T-helper 1 cell treated with Interleukin-12 subunit alpha and Interleukin-12 subunit beta and Interleukin-4 antibody, amounts not matched to agents 30 μg/mL and 1 μg/mL, for 36 hours (primary cell): ENCODE data around the gene FUT9.

Source experiments
- H3K27ac Mint-ChIP-seq: one replicate; pipeline ENCODE4 v1.8.0; 2021; ENCODE audit warnings: mild to moderate bottlenecking, mixed read lengths
- H3K27me3 Mint-ChIP-seq: one replicate; pipeline ENCODE4 v1.8.0; 2021; ENCODE audit warnings: low read depth, mixed read lengths
- H3K36me3 Mint-ChIP-seq: one replicate; pipeline ENCODE4 v1.8.0; 2021; ENCODE audit warnings: low read depth, mixed read lengths
- H3K4me1 Mint-ChIP-seq: one replicate; pipeline ENCODE4 v1.8.0; 2021; ENCODE audit warnings: low read depth, mixed read lengths
- H3K4me3 Mint-ChIP-seq: one replicate; pipeline ENCODE4 v1.8.0; 2021; ENCODE audit warnings: mild to moderate bottlenecking, moderate library complexity, mixed read lengths
- H3K9me3 Mint-ChIP-seq: one replicate; pipeline ENCODE4 v1.8.0; 2021; ENCODE audit warnings: mixed read lengths

FUT9 gene

GRCh38 chr6:96017070-96017359 lies 1.2 kb downstream of the FUT9 start:
- Mint-ChIP-seq H3K4me1 (no peaks in the 10 kb centered on the region), H3K27me3 (peaks cover 30% of the 10 kb centered on the region), H3K36me3 (no peaks in the 10 kb centered on the region), H3K9me3 (no peaks in the 10 kb centered on the region), H3K27ac (no peak overlapping the region), H3K4me3 (no peak overlapping the region)

- Mint-ChIP-seq H3K9me3 (no peaks in the 10 kb centered on the region), H3K27ac (no peak overlapping the region), H3K27me3 (no peaks in the 10 kb centered on the region), H3K36me3 (no peaks in the 10 kb centered on the region), H3K4me1 (no peaks in the 10 kb centered on the region), H3K4me3 (no peak overlapping the region)
Observed at GRCh38 chr6:96022225-96022624, 6.5 kb downstream of the FUT9 start.

- H3K27me3 Mint-ChIP-seq = no peaks in the 10 kb centered on the region
- no peaks in the 10 kb centered on the region for H3K9me3 Mint-ChIP-seq
- no peaks in the 10 kb centered on the region for H3K36me3 Mint-ChIP-seq
- H3K4me1 Mint-ChIP-seq = no peaks in the 10 kb centered on the region
- H3K4me3 Mint-ChIP-seq = no peak overlapping the region
- H3K27ac Mint-ChIP-seq = no peak overlapping the region
Observed at GRCh38 chr6:96032661-96033060, 16.9 kb downstream of the FUT9 start.

GRCh38 chr6:96051555-96051954 lies 35.8 kb downstream of the FUT9 start:
- Mint-ChIP-seq H3K9me3 (peaks cover 4% of the 10 kb centered on the region), H3K4me1 (no peaks in the 10 kb centered on the region), H3K36me3 (no peaks in the 10 kb centered on the region), H3K4me3 (no peak overlapping the region), H3K27me3 (no peaks in the 10 kb centered on the region), H3K27ac (no peak overlapping the region)

- Mint-ChIP-seq H3K4me1 (no peaks in the 10 kb centered on the region), H3K27ac (no peak overlapping the region), H3K9me3 (no peaks in the 10 kb centered on the region), H3K4me3 (no peak overlapping the region), H3K27me3 (no peaks in the 10 kb centered on the region), H3K36me3 (no peaks in the 10 kb centered on the region)
Observed at GRCh38 chr6:96058082-96058481, 42.3 kb downstream of the FUT9 start.

- Mint-ChIP-seq H3K27ac (no peak overlapping the region), H3K9me3 (no peaks in the 10 kb centered on the region), H3K36me3 (no peaks in the 10 kb centered on the region), H3K4me3 (no peak overlapping the region), H3K27me3 (no peaks in the 10 kb centered on the region), H3K4me1 (no peaks in the 10 kb centered on the region)
Observed at GRCh38 chr6:96059586-96059985, 43.8 kb downstream of the FUT9 start.

- Mint-ChIP-seq H3K27ac (no peak overlapping the region), H3K9me3 (no peaks in the 10 kb centered on the region), H3K36me3 (no peaks in the 10 kb centered on the region), H3K4me1 (no peaks in the 10 kb centered on the region), H3K27me3 (no peaks in the 10 kb centered on the region), H3K4me3 (no peak overlapping the region)
Observed at GRCh38 chr6:96060249-96060648, 44.5 kb downstream of the FUT9 start.

GRCh38 chr6:96065213-96065612 lies 49.4 kb downstream of the FUT9 start:
- no peaks in the 10 kb centered on the region for H3K27me3 Mint-ChIP-seq
- no peaks in the 10 kb centered on the region for H3K4me1 Mint-ChIP-seq
- no peak overlapping the region for H3K27ac Mint-ChIP-seq
- H3K4me3 Mint-ChIP-seq = no peak overlapping the region
- H3K9me3 Mint-ChIP-seq = no peaks in the 10 kb centered on the region
- H3K36me3 Mint-ChIP-seq = no peaks in the 10 kb centered on the region

- H3K4me1 Mint-ChIP-seq = no peaks in the 10 kb centered on the region
- H3K36me3 Mint-ChIP-seq = no peaks in the 10 kb centered on the region
- no peak overlapping the region for H3K27ac Mint-ChIP-seq
- no peaks in the 10 kb centered on the region for H3K27me3 Mint-ChIP-seq
- no peaks in the 10 kb centered on the region for H3K9me3 Mint-ChIP-seq
- no peak overlapping the region for H3K4me3 Mint-ChIP-seq
Observed at GRCh38 chr6:96066376-96066775, 50.6 kb downstream of the FUT9 start.

- Mint-ChIP-seq H3K4me1 (no peaks in the 10 kb centered on the region), H3K27ac (no peak overlapping the region)
Observed at GRCh38 chr6:96073555-96073954, 57.8 kb downstream of the FUT9 start.

GRCh38 chr6:96074006-96074405 lies 58.2 kb downstream of the FUT9 start:
- H3K36me3 Mint-ChIP-seq = no peaks in the 10 kb centered on the region
- no peaks in the 10 kb centered on the region for H3K9me3 Mint-ChIP-seq
- H3K27me3 Mint-ChIP-seq = no peaks in the 10 kb centered on the region
- H3K4me3 Mint-ChIP-seq = no peak overlapping the region
- no peak overlapping the region for H3K27ac Mint-ChIP-seq
- no peaks in the 10 kb centered on the region for H3K4me1 Mint-ChIP-seq

More at GRCh38 chr6:96073555-96073954, 57.8 kb downstream of the FUT9 start:
- no peaks in the 10 kb centered on the region for H3K36me3 Mint-ChIP-seq
- no peaks in the 10 kb centered on the region for H3K9me3 Mint-ChIP-seq
- H3K27me3 Mint-ChIP-seq = no peaks in the 10 kb centered on the region
- no peak overlapping the region for H3K4me3 Mint-ChIP-seq

GRCh38 chr6:96075826-96076225 lies 60.1 kb downstream of the FUT9 start:
- no peaks in the 10 kb centered on the region for H3K36me3 Mint-ChIP-seq
- H3K9me3 Mint-ChIP-seq = no peaks in the 10 kb centered on the region
- no peaks in the 10 kb centered on the region for H3K4me1 Mint-ChIP-seq
- H3K27me3 Mint-ChIP-seq = no peaks in the 10 kb centered on the region
- no peak overlapping the region for H3K4me3 Mint-ChIP-seq
- H3K27ac Mint-ChIP-seq = no peak overlapping the region

GRCh38 chr6:96086745-96087144 lies 71.0 kb downstream of the FUT9 start:
- Mint-ChIP-seq H3K4me1 (no peaks in the 10 kb centered on the region), H3K9me3 (no peaks in the 10 kb centered on the region), H3K36me3 (no peaks in the 10 kb centered on the region), H3K27me3 (no peaks in the 10 kb centered on the region), H3K27ac (no peak overlapping the region), H3K4me3 (no peak overlapping the region)

- H3K27ac Mint-ChIP-seq = no peak overlapping the region
- no peak overlapping the region for H3K4me3 Mint-ChIP-seq
- no peaks in the 10 kb centered on the region for H3K27me3 Mint-ChIP-seq
Observed at GRCh38 chr6:96089173-96089572, 73.4 kb downstream of the FUT9 start.

GRCh38 chr6:96094077-96094476 lies 78.3 kb downstream of the FUT9 start:
- Mint-ChIP-seq H3K36me3 (no peaks in the 10 kb centered on the region), H3K9me3 (no peaks in the 10 kb centered on the region), H3K4me3 (no peak overlapping the region), H3K27ac (no peak overlapping the region), H3K27me3 (no peaks in the 10 kb centered on the region), H3K4me1 (no peaks in the 10 kb centered on the region)

More at GRCh38 chr6:96089173-96089572, 73.4 kb downstream of the FUT9 start:
- Mint-ChIP-seq H3K36me3 (no peaks in the 10 kb centered on the region), H3K4me1 (no peaks in the 10 kb centered on the region), H3K9me3 (no peaks in the 10 kb centered on the region)

- Mint-ChIP-seq H3K27ac (no peak overlapping the region), H3K27me3 (no peaks in the 10 kb centered on the region), H3K9me3 (no peaks in the 10 kb centered on the region), H3K4me1 (no peaks in the 10 kb centered on the region), H3K4me3 (no peak overlapping the region), H3K36me3 (no peaks in the 10 kb centered on the region)
Observed at GRCh38 chr6:96099069-96099468, 83.3 kb downstream of the FUT9 start.
